HG02798 (cell line): ENCODE results near the gene MTERF4.

ENCODE experiments used
- ATAC-seq: cut with Tn5 transposase; IDR thresholded peaks from one replicate; pipeline ENCODE4 v1.9.1; 2021; ENCODE audit warnings: mild to moderate bottlenecking; ENCODE audit not compliant: unreplicated experiment, poor library complexity

The MTERF4 gene

GRCh38 chr2:241102239-241102803, at the start of gene MTERF4:
MTERF4 (minus strand) TSS chr2:241102287; CDS start chr2:241102273, 14 bp downstream.
- peak; percentile 93 for ATAC-seq

DNA sequence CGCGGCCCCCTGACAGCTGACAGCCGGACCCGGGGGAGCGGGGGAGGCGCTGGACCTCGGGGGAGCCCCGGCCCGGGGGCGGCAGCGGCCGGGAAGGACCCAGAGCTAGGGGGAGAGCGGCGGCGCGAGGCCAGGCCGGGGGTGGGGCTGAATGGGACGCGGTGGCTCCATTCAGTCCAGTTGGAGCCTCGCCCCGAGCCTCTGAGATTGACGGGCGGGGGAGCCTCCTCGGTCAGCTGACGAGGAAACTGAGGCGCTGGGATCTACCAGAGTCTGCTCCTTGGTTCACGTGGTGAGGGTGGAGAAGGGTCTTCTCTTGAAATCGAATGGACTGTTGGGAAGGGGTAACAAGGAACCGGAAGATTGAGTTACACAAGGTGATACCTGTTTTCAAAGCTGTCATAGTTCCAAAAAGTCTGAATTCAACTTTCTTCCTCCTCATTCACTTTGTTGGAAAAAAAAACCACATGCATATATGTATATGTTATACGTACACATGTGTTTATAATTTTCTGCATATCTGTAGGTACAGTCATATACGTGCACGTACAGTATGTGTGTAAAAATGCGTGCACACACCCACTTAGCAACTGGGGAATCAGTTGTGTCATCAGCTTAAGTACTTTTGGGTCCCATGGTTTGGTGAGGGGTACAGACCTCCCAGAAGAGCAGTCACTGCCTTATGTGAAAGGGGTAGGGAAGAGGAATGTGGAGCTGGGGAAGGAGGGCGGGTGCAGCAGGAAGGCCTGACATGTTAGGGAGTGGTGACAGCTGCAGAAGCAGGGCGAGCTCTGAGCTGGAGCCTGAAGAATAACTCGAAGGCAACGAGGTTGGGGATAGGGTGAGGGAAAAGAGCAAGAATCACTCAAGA, 48.8 kb upstream of the MTERF4 start:
- ATAC-seq, result no peak

GRCh38 chr2:241149925-241150659, 48.0 kb upstream of the MTERF4 start, which contains the start of gene PPP1R7:
PPP1R7 (plus strand) TSS chr2:241150467; CDS start chr2:241150496, 29 bp downstream.
- peak; percentile 82 for ATAC-seq

GRCh38 chr2:241149675-241149924, 47.5 kb upstream of the MTERF4 start:
- peak; percentile 9 for ATAC-seq

DNA sequence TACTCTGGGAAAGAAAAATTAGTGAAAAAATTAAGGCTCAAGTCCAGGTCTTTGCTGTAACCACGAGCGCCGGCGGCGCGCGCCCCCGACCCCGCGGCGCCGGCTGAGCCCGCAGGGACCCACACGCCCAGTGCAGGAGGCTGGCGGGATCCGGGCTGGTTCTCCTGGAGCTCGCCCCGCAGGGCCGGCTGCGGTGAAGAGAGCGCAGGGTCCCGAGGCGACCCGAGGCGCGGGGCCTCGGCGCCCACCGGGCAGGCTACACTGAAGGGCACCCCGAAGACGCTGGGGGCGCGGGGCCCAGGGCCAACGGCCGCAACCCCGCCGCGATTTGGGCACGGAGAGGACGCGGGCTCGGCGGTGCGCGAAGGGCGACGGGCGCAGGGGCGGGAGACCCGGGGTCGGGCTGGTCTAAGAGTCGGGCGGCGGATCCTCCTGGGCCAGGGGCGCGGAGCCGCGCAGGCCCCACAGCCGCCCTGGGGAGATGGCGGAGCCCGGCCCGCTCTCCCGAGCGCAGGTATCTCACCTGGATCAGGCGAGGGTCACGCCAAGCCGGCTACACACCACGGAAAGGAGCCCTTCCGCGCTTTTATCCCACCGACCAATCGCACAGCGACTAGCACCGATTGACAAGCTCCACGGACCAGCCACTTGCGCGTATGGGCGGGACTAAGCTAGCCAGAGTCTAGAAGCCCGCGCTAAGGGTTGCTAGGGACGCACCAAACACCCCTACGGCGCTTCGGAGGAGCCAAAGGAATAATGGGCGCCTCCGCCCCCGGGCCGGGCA, 47.0 kb upstream of the MTERF4 start, which contains the start of gene PASK:
Gene PASK, minus strand, starts transcription at position 582 of the 784 bp plus-strand sequence. CDS start 6,440 bp downstream, outside the sequence.
- ATAC-seq, result peak; percentile 81

GRCh38 chr2:241148239-241148638, 46.2 kb upstream of the MTERF4 start:
- ATAC-seq, result no peak

DNA sequence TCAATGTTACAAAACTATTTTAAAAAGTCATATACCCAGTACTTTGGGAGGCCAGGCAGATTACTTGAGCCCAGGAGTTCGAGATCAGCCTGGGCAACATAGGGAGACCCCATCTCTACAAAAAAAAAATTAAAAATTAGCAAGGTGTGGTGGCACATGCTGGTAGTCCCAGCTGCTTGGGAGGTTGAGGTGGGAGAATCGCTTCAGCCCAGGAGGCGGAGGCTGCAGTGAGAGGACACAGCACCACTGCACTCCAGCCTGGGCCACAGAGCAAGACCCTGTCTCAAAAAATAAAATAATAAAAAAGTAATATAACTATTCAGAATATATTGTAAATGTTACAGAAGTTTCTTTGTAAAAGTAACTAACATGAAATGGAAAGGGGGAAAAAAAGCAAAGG, 45.2 kb upstream of the MTERF4 start:
- no peak for ATAC-seq

DNA sequence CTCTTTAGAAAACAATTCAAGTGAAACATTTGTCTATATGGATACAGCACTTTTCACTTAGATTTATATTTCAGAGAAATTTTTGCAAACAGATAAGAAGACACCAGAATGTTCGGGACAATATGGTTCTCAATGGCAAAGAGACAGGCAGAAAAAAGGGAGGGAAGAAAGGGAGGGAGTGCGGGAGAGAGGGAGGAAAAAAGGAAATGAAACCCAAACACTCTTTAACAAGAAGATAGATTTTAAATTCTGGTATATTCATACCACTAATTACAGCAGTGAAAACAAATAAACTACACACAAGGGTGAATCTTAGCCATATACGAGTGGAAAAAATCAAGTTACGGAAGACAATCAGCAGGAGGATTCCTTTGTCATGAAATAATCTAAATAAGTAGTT, 44.2 kb upstream of the MTERF4 start:
- ATAC-seq, result no peak

- ATAC-seq, result no peak
These were observed 40.5 kb upstream of the MTERF4 start for GRCh38 chr2:241142593-241142992.

DNA sequence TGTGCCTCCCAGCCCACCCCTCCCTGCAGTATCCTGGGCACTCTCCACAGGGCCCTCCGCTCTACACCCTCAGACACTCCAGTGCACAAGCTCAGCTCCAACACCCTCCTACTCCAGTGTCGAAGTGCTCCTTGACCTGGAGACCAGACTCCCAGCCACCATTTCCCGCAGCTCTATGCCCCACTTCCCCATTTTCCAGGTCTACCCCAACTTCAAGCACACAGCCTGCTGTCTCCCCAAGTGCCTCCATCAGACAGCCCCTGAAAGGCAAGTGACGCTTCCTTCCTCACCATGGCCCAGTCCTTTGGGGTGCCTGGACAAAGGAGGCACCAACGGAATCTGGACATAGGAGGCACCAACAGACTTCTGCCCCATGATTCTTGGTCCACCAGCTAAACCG, 40.0 kb upstream of the MTERF4 start:
- no peak for ATAC-seq

DNA sequence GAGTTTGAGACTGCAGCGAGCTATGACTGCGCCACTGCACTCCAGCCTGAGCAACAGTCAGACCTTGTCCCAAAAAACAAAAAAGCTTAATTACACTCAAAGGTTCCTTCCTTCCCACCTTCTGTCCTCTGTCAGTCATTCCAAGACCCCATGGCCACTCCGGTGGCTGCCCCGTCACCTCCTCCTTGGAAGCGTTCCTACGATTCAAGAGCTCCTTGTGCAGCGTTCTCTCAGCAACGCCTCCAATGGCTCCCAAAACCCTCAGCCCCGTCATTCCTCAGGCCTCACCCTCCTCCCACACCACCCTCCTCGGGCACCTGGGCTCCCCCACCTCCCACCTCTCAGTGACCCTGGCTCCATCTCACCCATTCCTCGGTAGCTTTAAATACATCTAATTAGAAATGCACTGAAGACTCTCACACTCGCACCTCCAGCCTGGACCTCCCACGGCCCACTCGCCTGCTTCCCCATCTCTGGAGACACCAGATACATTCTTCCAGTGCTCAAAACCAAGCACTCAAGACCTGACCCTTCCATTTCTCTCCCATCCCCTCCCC, 39.2 kb upstream of the MTERF4 start:
- ATAC-seq, result no peak

DNA sequence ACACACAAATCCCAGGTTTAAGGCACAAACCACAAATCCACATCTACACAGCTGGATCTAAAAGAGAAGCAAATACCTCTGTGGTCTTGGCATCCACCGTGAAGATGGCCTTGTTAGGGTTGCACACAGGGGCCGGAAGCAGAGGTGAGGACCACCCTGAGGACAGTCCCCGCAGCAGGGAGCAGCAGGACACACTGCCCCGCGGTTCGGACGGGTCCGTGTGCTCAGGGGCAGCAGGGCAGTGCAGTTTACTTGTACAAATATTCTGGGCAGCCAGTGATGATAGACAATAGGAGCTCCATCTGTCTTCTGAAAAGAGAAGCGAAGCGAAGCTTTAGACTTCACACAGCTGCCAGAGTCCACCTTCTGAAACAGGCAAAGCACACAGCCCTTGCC, 38.4 kb upstream of the MTERF4 start:
- no peak for ATAC-seq

GRCh38 chr2:241139531-241140444, 37.7 kb upstream of the MTERF4 start:
- no peak for ATAC-seq

GRCh38 chr2:241138471-241138870, 36.4 kb upstream of the MTERF4 start:
- ATAC-seq, result no peak

- ATAC-seq, result no peak
These were observed 35.4 kb upstream of the MTERF4 start for GRCh38 chr2:241137276-241138190.

- ATAC-seq, result no peak
These were observed 34.7 kb upstream of the MTERF4 start for GRCh38 chr2:241136661-241137260.

GRCh38 chr2:241136191-241136590, 34.1 kb upstream of the MTERF4 start:
- ATAC-seq, result no peak

DNA sequence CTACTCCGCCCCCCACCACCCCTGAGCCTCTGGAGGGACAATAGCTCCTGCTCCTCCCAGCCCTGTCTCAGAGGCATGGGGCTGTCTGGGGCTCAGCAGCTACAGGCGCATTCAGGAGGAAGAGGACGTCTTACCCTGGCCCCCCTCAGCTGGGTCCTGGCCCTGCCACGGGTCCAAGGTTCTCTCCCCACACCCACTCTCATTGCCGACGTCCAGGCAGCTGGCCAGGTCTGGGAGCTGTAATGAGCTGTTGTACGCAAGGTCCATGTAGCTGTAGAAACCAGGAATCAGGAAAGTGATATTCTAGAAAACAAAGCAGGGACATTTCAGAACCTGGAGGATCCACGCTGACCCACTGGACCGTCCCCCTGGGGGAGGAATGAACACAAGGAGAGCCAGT, 33.6 kb upstream of the MTERF4 start:
- ATAC-seq, result no peak
